B cell (primary cell): ENCODE data around the gene DDX60.

Source experiments
- CTCF ChIP-seq: fragments of 200-600 bp; IDR thresholded peaks from one replicate; pipeline ENCODE4 v1.8.0; 2022; ENCODE audit warnings: antibody characterized with exemption, mild to moderate bottlenecking
- EZH2 ChIP-seq: IDR thresholded peaks from 2 replicates; pipeline ENCODE4 v1.6.1; 2012; ENCODE audit warnings: borderline replicate concordance, low read depth, mild to moderate bottlenecking, moderate library complexity, low read length; ENCODE audit not compliant: insufficient read depth, poor library complexity, severe bottlenecking

GRCh38 chr4:168335621-168336020, 17.1 kb upstream of the DDX60 start:
- TF ChIP-seq CTCF: no peak
- no peak for TF ChIP-seq EZH2
